G401.6 (cell line): ENCODE measurements around the gene KEAP1.
"Not testable (repeated sequence)": the region's sequence is repeated elsewhere in the genome, so short reads cannot be mapped to it uniquely, and the experiment has no call there.

ENCODE experiments used
- FAIRE-seq: peaks from 2 replicates; lab custom pipeline; 2012; peaks lifted over from hg19 to GRCh38; lab: Jason Lieb, UNC

KEAP1 gene

GRCh38 chr19:10497371-10497770, 5.8 kb downstream of the KEAP1 start:
- no peak for FAIRE-seq

DNA sequence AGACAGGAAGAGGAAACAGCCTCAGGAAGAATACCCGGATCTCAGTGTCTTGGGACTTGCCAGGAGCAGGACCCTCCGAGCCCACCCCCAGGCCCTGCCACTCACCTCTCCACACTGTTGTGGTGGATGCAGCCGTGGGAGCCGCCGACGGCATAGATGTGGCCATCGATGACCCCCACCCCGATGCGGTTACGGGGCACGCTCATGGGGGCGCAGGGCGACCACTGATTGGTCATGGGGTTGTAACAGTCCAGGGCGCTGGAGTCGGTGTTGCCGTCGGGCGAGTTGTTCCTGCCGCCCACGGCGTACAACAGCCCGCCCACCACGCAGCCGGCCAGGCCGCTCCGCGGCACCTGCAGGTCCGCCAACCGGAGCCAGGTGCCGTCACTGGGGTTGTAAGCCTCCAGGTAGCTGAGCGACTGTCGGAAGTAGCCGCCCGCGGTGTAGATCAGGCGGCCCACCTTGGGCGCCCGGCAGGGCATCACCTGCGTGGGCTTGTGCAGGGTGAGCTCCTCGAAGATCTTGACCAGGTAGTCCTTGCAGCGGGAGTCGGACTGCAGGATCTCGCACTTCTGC, 11.6 kb downstream of the KEAP1 start:
- no peak for FAIRE-seq

DNA sequence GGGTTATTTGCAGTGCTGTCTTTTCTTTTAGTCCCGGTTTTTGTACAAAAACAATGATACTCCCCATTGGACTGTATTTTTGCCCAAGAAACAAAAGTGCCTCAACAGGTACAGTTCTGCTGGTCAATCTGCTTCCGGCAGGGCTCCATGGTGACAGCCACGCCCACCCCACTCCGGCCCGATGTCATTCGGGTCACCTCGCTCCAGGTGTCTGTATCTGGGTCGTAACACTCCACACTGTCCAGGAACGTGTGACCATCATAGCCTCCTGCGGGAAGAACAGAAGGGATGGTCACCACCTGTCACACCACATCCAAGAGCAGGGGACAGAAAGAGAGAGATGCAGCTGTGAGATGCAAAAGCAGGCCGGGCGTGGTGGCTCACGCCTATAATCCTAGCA, 16.6 kb downstream of the KEAP1 start:
- no peak for FAIRE-seq

- FAIRE-seq = no peak
Measured at GRCh38 chr19:10478903-10479384, 24.2 kb downstream of the KEAP1 start.

DNA sequence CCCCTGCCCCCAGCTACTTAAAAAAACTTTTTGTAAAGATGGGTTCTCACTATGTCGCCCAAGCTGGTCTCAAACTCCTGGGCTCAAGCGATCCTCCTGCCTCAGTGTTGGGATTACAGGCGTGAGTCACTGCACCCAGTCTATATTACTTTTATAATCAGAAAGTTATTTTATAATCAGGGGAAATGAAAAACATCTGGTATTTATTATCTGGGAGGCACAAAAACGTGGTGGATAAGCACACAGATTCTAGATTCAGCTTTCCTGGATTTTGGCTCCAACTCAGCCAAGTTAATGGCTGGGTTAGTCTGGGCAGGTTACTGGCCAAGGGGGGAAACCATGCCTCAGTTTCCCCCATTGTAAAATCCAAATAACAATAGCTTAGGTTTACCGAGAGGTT, 24.7 kb downstream of the KEAP1 start:
- no peak for FAIRE-seq

DNA sequence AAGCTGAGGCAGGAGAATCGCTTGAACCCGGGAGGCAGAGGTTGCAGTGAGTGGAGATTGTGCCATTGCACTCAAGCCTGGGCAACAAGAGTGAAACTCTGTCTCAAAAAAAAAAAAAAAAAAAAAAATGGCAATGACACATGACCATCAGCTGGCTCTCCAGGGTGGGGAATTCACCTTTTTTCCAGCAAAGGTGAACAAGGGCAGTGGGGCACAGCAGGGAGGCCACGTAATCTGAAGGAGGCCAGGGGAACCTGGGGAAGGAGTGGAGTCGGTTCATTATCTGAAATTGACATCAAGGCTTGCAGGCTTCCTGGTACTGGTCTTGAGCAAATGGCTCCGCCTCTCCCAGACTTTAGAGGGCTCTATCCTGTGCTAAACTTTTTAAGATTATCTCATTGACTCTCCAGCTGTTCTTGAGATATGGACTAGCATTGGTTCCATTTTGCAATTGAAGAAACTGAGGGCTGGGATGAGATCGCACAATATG, 28.1 kb downstream of the KEAP1 start:
- FAIRE-seq = no peak

DNA sequence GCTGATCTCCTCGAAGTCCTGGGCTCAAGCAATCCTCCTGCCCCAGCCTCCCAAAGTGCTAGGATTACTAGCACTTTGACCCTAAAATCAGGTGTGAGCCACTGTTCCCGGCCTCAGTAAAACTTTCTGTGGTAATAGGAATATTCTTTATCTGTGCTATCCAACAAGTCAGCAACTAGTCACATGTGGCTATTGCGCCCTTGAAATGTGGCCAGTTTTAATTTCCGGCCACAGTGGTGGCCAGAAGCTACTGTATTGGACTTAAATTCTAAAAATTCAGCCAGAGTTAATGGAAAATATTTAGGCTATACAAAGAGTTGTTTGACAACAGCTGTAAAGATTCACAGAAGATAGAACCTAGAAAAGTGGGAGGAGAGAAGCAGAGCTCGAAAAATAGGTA, 30.0 kb downstream of the KEAP1 start:
- FAIRE-seq = no peak

DNA sequence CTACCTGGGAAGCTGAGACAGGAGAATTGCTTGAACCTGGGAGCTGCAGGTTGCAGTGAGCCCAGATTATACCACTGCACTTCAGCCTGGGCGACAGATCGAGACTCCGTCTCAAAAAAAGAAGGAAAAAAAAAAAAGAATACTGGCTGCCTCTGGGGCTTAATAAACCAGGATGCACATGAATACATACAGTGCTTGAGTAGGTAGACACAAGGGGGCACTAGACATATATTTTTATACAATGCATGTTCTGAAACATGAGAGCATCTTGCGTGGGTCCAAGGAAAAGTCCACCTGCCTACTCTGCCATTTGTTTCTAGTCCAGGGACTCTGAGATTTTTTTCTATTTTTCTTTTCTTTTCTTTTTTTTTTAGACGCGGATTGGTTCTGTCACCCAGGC, 31.2 kb downstream of the KEAP1 start:
- peak; percentile 44 for FAIRE-seq

- FAIRE-seq = no peak
Measured at GRCh38 chr19:10468133-10468532, 35.0 kb downstream of the KEAP1 start.

- no peak for FAIRE-seq
Measured at GRCh38 chr19:10467104-10467706, 36.0 kb downstream of the KEAP1 start.

- FAIRE-seq = no peak
Measured at GRCh38 chr19:10464456-10464855, 38.7 kb downstream of the KEAP1 start.

GRCh38 chr19:10462557-10462956, 40.6 kb downstream of the KEAP1 start:
- FAIRE-seq = no peak

- FAIRE-seq = not testable (repeated sequence)
Measured at GRCh38 chr19:10462042-10462441, 41.1 kb downstream of the KEAP1 start.

GRCh38 chr19:10461047-10461949, 41.9 kb downstream of the KEAP1 start:
- FAIRE-seq = no peak

DNA sequence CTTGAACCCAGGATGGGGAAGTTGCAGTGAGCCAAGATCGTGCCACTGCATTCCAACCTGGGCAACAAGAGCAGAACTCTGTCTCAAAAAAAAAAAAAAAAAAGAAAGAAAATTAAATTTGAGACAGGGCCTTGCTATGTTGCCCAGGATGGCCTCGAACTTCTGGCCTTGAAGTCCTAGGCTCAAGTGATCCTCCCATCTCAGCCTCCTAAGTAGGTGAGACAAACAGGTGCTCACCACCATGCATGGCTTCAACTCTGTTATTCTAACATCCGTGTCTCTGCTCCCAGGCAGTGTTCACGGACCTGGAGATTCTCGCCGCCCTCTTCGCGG, 42.5 kb downstream of the KEAP1 start:
- FAIRE-seq = no peak

DNA sequence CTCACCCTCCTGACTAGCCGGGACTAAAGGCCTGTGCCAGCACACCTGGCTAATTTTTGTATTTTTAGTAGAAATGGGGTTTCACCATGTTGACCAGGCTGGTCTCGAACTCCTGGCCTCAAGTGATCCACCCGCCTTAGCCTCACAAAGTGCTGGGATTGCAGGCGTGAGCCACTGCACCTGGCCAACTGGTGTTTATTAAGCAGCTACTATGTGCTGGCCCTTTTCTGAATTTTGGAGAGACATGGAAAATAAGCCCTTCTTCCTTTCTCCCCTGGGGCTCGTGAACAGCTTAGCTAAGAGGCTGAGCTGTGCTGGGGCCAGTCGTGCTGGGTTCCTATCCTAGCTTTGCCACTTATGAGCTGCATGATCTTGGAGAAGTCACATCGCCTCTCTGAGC, 44.4 kb downstream of the KEAP1 start:
- not testable (repeated sequence) for FAIRE-seq

DNA sequence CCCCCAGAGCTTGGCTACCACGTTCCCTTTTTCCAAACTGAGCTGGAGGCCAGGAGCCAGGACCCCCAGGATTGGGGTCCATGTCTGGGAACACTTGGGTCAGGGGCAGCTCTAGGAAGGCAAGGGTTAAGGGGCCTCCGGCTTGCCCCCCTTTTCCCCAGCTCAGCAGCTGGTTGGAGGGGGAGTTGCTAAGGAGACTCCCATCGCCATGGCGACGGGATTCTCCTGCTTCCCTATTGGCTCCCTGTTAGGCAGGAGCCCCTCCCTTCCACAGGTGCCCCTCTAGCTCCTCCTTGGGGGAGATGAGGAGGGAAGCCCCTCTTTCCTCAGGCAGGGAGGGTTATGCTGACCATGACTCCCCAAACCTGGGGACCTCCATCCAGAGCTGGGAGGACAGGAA, 48.9 kb downstream of the KEAP1 start:
- FAIRE-seq = no peak

GRCh38 chr19:10453852-10454251, 49.3 kb downstream of the KEAP1 start:
- FAIRE-seq = no peak

DNA sequence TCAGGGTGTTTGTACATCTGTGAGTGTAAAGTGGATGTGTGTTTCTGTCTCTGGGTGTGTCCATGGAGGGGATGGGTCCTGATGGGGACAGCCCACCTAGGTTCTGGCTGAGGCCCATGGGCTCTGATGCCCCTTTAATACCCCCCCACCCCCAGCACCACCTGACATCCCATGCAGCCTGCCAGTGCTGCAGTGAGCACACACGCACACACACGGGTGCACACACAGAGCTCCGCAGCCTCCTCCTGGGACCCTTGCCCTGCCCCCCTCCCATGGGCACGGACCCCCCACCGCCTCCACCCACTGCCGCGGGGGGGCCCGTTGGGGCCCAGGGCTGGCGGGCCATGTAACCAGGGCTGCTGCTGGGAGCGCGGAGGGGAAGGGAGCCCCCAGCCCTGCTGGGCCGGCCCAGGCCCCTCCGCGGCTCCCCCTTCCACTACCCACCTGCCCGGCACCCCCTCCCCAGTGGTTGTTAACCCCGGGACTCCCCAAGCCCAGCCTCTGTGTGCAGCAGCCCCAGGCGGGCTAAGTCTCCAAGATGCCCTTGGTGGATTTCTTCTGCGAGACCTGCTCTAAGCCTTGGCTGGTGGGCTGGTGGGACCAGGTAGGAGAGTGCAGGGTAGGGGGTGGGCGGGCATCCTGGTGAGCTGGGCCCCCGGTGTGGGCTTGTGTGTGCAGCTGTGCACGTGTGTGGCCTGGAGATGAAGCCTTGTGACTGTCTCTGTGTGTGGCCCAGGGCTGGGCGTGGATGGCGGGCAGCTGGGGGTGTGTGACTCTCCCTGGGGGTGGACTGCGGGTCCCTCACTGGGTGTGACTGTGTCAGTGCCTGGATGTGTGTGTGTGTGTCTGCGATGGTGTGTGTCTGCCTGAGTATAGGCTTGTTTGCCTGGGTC, 50.2 kb downstream of the KEAP1 start:
- FAIRE-seq = no peak

DNA sequence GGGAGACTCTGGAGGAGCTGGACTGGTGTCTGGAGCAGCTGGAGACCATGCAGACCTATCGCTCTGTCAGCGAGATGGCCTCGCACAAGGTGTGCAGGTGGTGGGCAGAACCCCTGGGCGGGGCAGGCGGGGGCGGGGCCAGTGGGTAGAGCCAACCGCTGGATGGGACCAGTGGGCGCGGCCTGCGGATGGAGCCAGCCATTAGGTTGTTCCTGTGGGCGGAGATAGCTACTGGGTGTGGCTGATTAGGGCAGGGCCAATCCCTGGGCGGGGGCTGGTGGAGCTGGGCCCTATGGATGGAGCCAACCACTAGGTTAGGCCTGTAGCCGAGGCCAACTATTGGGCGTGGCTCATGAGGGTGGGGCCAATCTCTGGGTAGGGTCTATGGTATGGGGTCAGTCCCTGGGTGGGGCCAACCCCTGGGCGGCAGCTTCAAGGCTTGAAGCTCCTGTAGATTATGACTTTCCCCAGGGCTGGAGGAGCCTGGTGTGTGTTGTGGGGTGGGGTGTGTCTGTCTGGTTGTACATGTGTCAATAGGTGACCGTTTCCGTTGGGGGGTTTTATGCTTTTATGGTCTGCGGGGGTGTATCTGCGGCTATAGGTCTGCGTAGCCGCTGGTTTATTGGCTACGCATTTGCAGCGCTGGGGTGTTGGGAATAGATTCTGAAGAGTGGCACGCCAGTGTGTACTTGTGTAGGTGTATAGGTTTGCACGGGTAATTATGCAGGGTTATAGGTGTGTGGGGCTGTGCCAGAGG, 52.1 kb downstream of the KEAP1 start:
- no peak for FAIRE-seq

- no peak for FAIRE-seq
Measured at GRCh38 chr19:10450191-10450852, 52.8 kb downstream of the KEAP1 start.
